ENCODE results near the gene NDUFA11.

GRCh38 chr19:5864013-5864720, 39.4 kb downstream of the NDUFA11 start:
- TF ChIP-seq KLF9 (tag by site-specific recombination; IDR thresholded peaks at IDR 0.05; ENCODE audit: low read depth), result no peak
- no peak for TF ChIP-seq REPIN1 (tag by site-specific recombination; IDR thresholded peaks at IDR 0.05; ENCODE audit: low read depth)
- TF ChIP-seq MYNN (tag by site-specific recombination; IDR thresholded peaks at IDR 0.05; ENCODE audit: borderline replicate concordance), result no peak
- no peak for TF ChIP-seq ATF2 (tag by site-specific recombination; IDR thresholded peaks at IDR 0.05; ENCODE audit: low read depth)
- TF ChIP-seq CTCF (tag by site-specific recombination; IDR thresholded peaks at IDR 0.05), result no peak
- no peak for TF ChIP-seq REST (tag by site-specific recombination; IDR thresholded peaks at IDR 0.05)
- no peak for TF ChIP-seq ZIC2 (tag by site-specific recombination; IDR thresholded peaks at IDR 0.05)
